A549 (cell line): ENCODE results near the gene LST1. TPM values are rescaled to one million over a fixed set of nuclear protein-coding genes. Genes with fewer than 3 reads are reported as not detected.

ENCODE experiments used
- ATAC-seq, 2 experiments: fragments of 200-7000 bp in 1 of 2; fragments of >200 bp in 1 of 2; cut with Nextera tagmentation in 1 of 2; cut with Tn5 transposase in 1 of 2; 3 replicates each; pipeline versions ENCODE4 v1.8.0 to v1.9.1; 2018 to 2020; ENCODE audit warnings: mild to moderate bottlenecking in 1 of 2, moderate library complexity in 1 of 2
- CTCF ChIA-PET: fragments of 300-600 bp; sonication (Branson Sonifier 250); formaldehyde crosslinking; extraction: SDS; loops from one replicate; lab custom pipeline; 2021; ENCODE audit warnings: antibody characterized with exemption, inconsistent platforms; lab: Yijun Ruan, JAX
- POLR2A ChIA-PET: fragments of 350-600 bp; formaldehyde crosslinking; extraction: SDS; loops from one replicate; lab custom pipeline; 2021; ENCODE audit warnings: antibody characterized with exemption, inconsistent platforms; lab: Yijun Ruan, JAX
- DNase-seq, 2 experiments: peaks; one replicate each; pipeline versions ENCODE4 v3.0.0 to v3.0.0-alpha.2; 2011 to 2016; ENCODE audit warnings: low read depth in 1 of 2, low spot score in 1 of 2
- FAIRE-seq: peaks from 2 replicates; lab custom pipeline; 2011; peaks lifted over from hg19 to GRCh38; lab: Jason Lieb, UNC
- H3K27ac ChIP-seq, 2 experiments: fragments of >200 bp; sonication (Bioruptor Twin); formaldehyde crosslinking; 3 replicates each; pipeline ENCODE4 v1.5.1; 2016 to 2017
- H3K4me1 ChIP-seq: fragments of >200 bp; sonication (Bioruptor Twin); formaldehyde crosslinking; 3 replicates; pipeline ENCODE4 v1.6.1; 2016
- H3K4me2 ChIP-seq: fragments of >200 bp; sonication (Bioruptor Twin); formaldehyde crosslinking; 3 replicates; pipeline ENCODE4 v1.6.1; 2016
- H3K4me3 ChIP-seq: fragments of >200 bp; sonication (Bioruptor Twin); formaldehyde crosslinking; 3 replicates; pipeline ENCODE4 v1.5.1; 2016
- H3K9me3 ChIP-seq: fragments of >200 bp; sonication (Bioruptor Twin); formaldehyde crosslinking; 3 replicates; pipeline ENCODE4 v1.6.1; 2016
- CBX2 ChIP-seq: fragments of 200-600 bp; sonication (generic); IDR thresholded peaks from 2 replicates; pipeline ENCODE4 v1.6.1; 2016; ENCODE audit warnings: low read depth, mild to moderate bottlenecking, borderline replicate concordance
- CTCF ChIP-seq: fragments of >200 bp; sonication (Bioruptor Twin); formaldehyde crosslinking; IDR thresholded peaks from 3 replicates; pipeline ENCODE4 v1.5.1; 2016
- EHF ChIP-seq: fragments of 250-450 bp; sonication (Bioruptor Pico); IDR thresholded peaks from 2 replicates; pipeline ENCODE4 v1.5.0; 2020; ENCODE audit warnings: mild to moderate bottlenecking
- EHMT2 ChIP-seq: fragments of 200-600 bp; sonication (generic); IDR thresholded peaks from 2 replicates; pipeline ENCODE4 v1.6.1; 2016; ENCODE audit warnings: antibody characterized with exemption, low read depth, mild to moderate bottlenecking, moderate library complexity
- ELK1 ChIP-seq: fragments of 150-350 bp; IDR thresholded peaks from 2 replicates; pipeline ENCODE4 v1.6.1; 2014; ENCODE audit warnings: low read depth, mild to moderate bottlenecking, low read length
- FOSL2 ChIP-seq, 2 experiments: fragments of 450-650 bp in 1 of 2; fragments of >200 bp in 1 of 2; sonication (Bioruptor Twin) in 1 of 2; formaldehyde crosslinking; IDR thresholded peaks; 2 replicates each; pipeline versions ENCODE4 v1.5.0 to v1.6.1; 2016 to 2020; ENCODE audit warnings: mild to moderate bottlenecking in 1 of 2, moderate library complexity in 1 of 2
- FOXS1 ChIP-seq: fragments of 250-450 bp; sonication (Bioruptor Pico); IDR thresholded peaks from 2 replicates; pipeline ENCODE4 v1.5.0; 2020; ENCODE audit warnings: mild to moderate bottlenecking, moderate library complexity
- HES2 ChIP-seq: fragments of >200 bp; sonication (Bioruptor Twin); formaldehyde crosslinking; IDR thresholded peaks from 2 replicates; pipeline ENCODE4 v1.6.1; 2016
- HOXA7 ChIP-seq: fragments of 250-450 bp; sonication (Bioruptor Pico); IDR thresholded peaks from 2 replicates; pipeline ENCODE4 v1.5.0; 2020; ENCODE audit warnings: mild to moderate bottlenecking, moderate library complexity
- HOXB13 ChIP-seq: fragments of 250-450 bp; sonication (Bioruptor Pico); IDR thresholded peaks from 2 replicates; pipeline ENCODE4 v1.5.0; 2020; ENCODE audit warnings: low read depth, mild to moderate bottlenecking, moderate library complexity
- HOXB5 ChIP-seq: fragments of 250-450 bp; sonication (Bioruptor Pico); IDR thresholded peaks from 2 replicates; pipeline ENCODE4 v1.5.0; 2020; ENCODE audit warnings: mild to moderate bottlenecking, moderate library complexity
- JUN ChIP-seq, 2 experiments: fragments of >200 bp; sonication (Bioruptor Twin); formaldehyde crosslinking; IDR thresholded peaks; 2 replicates in 1 of 2; 3 replicates in 1 of 2; pipeline ENCODE4 v1.6.1; 2016 to 2017
- MAFK ChIP-seq: fragments of 450-650 bp; IDR thresholded peaks from 2 replicates; pipeline ENCODE4 v1.6.1; 2014; ENCODE audit not compliant: partially characterized antibody
- MAZ ChIP-seq: fragments of 150-350 bp; IDR thresholded peaks from 2 replicates; pipeline ENCODE4 v1.6.1; 2014; ENCODE audit warnings: antibody characterized with exemption, low read depth, low read length, borderline replicate concordance
- NPAS2 ChIP-seq: fragments of 250-450 bp; sonication (Bioruptor Pico); IDR thresholded peaks from 2 replicates; pipeline ENCODE4 v1.8.0; 2022; ENCODE audit warnings: mild to moderate bottlenecking, moderate library complexity, borderline replicate concordance
- NR3C1 ChIP-seq: fragments of >200 bp; sonication (Bioruptor Twin); formaldehyde crosslinking; IDR thresholded peaks from 3 replicates; pipeline ENCODE4 v1.6.1; 2017
- POLR2AphosphoS2 ChIP-seq: conservative IDR thresholded peaks from 2 replicates; pipeline ENCODE4 v1.6.1; 2012; ENCODE audit warnings: low read length, improper control_type of control experiment, inconsistent platforms
- RARB ChIP-seq: fragments of 250-450 bp; sonication (Bioruptor Pico); IDR thresholded peaks from 2 replicates; pipeline ENCODE4 v1.8.0; 2021; ENCODE audit warnings: mild to moderate bottlenecking, moderate library complexity
- RCOR1 ChIP-seq: fragments of 150-350 bp; IDR thresholded peaks from 2 replicates; pipeline ENCODE4 v1.6.1; 2014; ENCODE audit warnings: antibody characterized with exemption, low read length, low read depth
- RNF2 ChIP-seq: fragments of 200-600 bp; sonication (generic); IDR thresholded peaks from 2 replicates; pipeline ENCODE4 v1.6.1; 2016; ENCODE audit warnings: low read depth, mild to moderate bottlenecking, antibody characterized with exemption, moderate library complexity, borderline replicate concordance
- SREBF2 ChIP-seq: fragments of 450-650 bp; IDR thresholded peaks from 2 replicates; pipeline ENCODE4 v1.6.1; 2014; ENCODE audit warnings: mild to moderate bottlenecking, moderate library complexity
- TFCP2L1 ChIP-seq: fragments of 250-450 bp; sonication (Bioruptor Pico); IDR thresholded peaks from 2 replicates; pipeline ENCODE4 v1.5.0; 2021; ENCODE audit warnings: mild to moderate bottlenecking
- ZSCAN20 ChIP-seq: fragments of 250-450 bp; sonication (Bioruptor Pico); IDR thresholded peaks from 2 replicates; pipeline ENCODE4 v1.8.0; 2022; ENCODE audit warnings: mild to moderate bottlenecking, moderate library complexity
- WGBS: methylation state at CpG from one replicate; pipeline ENCODE4 v1.1.6; 2017; ENCODE audit errors: missing lambda C conversion rate; 5-methylcytosine and 5-hydroxymethylcytosine counted together
- polyA plus RNA-seq, 4 experiments: library from polyadenylated mRNA; depleted of rRNA in 3 of 4; stranded (reverse); fragments of >200 nt; fragmentation: RNase III in 1 of 4; extraction: RNeasy Plus Mini Kit Qiagen cat#74134 plus additional on column Dnase treatment in 1 of 4; gene quantifications; 2 replicates in 3 of 4; 3 replicates in 1 of 4; pipeline ENCODE4 v1.2.3, GENCODE V29; 2011 to 2017
- TF ChIP-seq, protein P1 (sequence below): IDR thresholded peaks from 2 replicates; pipeline ENCODE4 v1.6.1; 2012; ENCODE audit warnings: low read depth, borderline replicate concordance
- TF ChIP-seq, protein P2 (sequence below): fragments of >200 bp; sonication (Bioruptor Twin); formaldehyde crosslinking; IDR thresholded peaks from 3 replicates; pipeline ENCODE4 v1.6.1; 2016
- TF ChIP-seq, protein P3 (sequence below): fragments of 250-450 bp; sonication (Bioruptor Pico); IDR thresholded peaks from 2 replicates; pipeline ENCODE4 v1.5.0; 2020; ENCODE audit warnings: low read depth, mild to moderate bottlenecking, moderate library complexity

LST1 gene
- polyA plus RNA-seq, 2 of the 4 experiments (the other 2 are of a cell fraction), result 0.19 to 0.26 TPM

- Histone ChIP-seq H3K4me1 (no peaks in the 10 kb centered on the region), H3K4me2 (no peak within 1 kb of the TSS), H3K9me3 (no peaks in the 10 kb centered on the region), H3K27ac (no peak within 1 kb of the TSS), H3K4me3 (no peak within 1 kb of the TSS)
- CTCF ChIA-PET, result interaction anchor here (1.0 to 18.3 kb wide), 3 partner anchors 8 to 22 kb away, joined by 3 to 338 read pairs (median 30); partner anchors contain the start of gene NCR3
- no peak for DNase-seq
- WGBS, result 71% methylated on average over 18 of the region's 27 CpGs
- FAIRE-seq, result no peak
- no peak for ATAC-seq
- POLR2A ChIA-PET, result no interaction called here
- TF ChIP-seq NR3C1 (no peak), FOSL2 (IDR thresholded peaks at IDR 0.05) (no peak), FOSL2 (CRISPR knock-in tag; IDR thresholded peaks at IDR 0.05) (no peak), HES2 (no peak), TFCP2L1 (CRISPR knock-in tag) (no peak), FOXS1 (CRISPR knock-in tag) (no peak), SREBF2 (no peak), EHMT2 (no peak), CTCF (no peak), CBX2 (no peak), RNF2 (no peak), HOXB13 (no peak), HOXB5 (CRISPR knock-in tag) (no peak), EHF (CRISPR knock-in tag) (no peak), ZSCAN20 (no peak)
- TF ChIP-seq, protein P1, sequence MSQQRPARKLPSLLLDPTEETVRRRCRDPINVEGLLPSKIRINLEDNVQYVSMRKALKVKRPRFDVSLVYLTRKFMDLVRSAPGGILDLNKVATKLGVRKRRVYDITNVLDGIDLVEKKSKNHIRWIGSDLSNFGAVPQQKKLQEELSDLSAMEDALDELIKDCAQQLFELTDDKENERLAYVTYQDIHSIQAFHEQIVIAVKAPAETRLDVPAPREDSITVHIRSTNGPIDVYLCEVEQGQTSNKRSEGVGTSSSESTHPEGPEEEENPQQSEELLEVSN, result no peak
- TF ChIP-seq, protein P2, sequence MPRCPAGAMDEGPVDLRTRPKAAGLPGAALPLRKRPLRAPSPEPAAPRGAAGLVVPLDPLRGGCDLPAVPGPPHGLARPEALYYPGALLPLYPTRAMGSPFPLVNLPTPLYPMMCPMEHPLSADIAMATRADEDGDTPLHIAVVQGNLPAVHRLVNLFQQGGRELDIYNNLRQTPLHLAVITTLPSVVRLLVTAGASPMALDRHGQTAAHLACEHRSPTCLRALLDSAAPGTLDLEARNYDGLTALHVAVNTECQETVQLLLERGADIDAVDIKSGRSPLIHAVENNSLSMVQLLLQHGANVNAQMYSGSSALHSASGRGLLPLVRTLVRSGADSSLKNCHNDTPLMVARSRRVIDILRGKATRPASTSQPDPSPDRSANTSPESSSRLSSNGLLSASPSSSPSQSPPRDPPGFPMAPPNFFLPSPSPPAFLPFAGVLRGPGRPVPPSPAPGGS, result no peak
- TF ChIP-seq, all 56 proteins: peak for 0
Measured at GRCh38 chr6:31572041-31572911, 13.8 kb upstream of the LST1 start, which contains the start of gene LTA. LTA (plus strand) TSS chr6:31572289; CDS start chr6:31572743, 454 bp downstream.

DNA sequence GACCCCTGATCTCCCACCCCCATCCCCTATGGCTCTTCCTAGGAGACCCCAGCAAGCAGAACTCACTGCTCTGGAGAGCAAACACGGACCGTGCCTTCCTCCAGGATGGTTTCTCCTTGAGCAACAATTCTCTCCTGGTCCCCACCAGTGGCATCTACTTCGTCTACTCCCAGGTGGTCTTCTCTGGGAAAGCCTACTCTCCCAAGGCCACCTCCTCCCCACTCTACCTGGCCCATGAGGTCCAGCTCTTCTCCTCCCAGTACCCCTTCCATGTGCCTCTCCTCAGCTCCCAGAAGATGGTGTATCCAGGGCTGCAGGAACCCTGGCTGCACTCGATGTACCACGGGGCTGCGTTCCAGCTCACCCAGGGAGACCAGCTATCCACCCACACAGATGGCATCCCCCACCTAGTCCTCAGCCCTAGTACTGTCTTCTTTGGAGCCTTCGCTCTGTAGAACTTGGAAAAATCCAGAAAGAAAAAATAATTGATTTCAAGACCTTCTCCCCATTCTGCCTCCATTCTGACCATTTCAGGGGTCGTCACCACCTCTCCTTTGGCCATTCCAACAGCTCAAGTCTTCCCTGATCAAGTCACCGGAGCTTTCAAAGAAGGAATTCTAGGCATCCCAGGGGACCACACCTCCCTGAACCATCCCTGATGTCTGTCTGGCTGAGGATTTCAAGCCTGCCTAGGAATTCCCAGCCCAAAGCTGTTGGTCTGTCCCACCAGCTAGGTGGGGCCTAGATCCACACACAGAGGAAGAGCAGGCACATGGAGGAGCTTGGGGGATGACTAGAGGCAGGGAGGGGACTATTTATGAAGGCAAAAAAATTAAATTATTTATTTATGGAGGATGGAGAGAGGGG lies 12.6 kb upstream of the LST1 start:
- no peak for ATAC-seq
- Histone ChIP-seq H3K4me1 (no peaks in the 10 kb centered on the region), H3K27ac (no peak overlapping the region), H3K9me3 (no peaks in the 10 kb centered on the region), H3K4me2 (no peak overlapping the region), H3K4me3 (no peak overlapping the region)
- DNase-seq, result no peak
- WGBS, result 65% methylated on average over 9 of the region's 9 CpGs
- ChIA-PET CTCF (interaction anchor here (1.0 to 18.3 kb wide), 5 partner anchors 9 to 27 kb away, joined by 3 to 338 read pairs (median 18); partner anchors contain the start of genes ATP6V1G2, NCR3 and NFKBIL1), POLR2A (no interaction called here)
- FAIRE-seq, result no peak
- TF ChIP-seq RCOR1 (no peak), MAFK (no peak), JUN (IDR thresholded peaks at IDR 0.05) (no peak), RARB (CRISPR knock-in tag) (no peak), MAZ (no peak), FOXS1 (CRISPR knock-in tag) (no peak), HOXB13 (no peak), HES2 (no peak), ELK1 (no peak), POLR2AphosphoS2 (no peak), HOXA7 (CRISPR knock-in tag) (no peak), SREBF2 (no peak), NPAS2 (CRISPR knock-in tag) (no peak)
- TF ChIP-seq, protein P3, sequence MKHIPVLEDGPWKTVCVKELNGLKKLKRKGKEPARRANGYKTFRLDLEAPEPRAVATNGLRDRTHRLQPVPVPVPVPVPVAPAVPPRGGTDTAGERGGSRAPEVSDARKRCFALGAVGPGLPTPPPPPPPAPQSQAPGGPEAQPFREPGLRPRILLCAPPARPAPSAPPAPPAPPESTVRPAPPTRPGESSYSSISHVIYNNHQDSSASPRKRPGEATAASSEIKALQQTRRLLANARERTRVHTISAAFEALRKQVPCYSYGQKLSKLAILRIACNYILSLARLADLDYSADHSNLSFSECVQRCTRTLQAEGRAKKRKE, result no peak
